Liver (tissue), 9 donors: ENCODE data around the gene ACIN1. TPM values are rescaled to one million over a fixed set of nuclear protein-coding genes. Genes with fewer than 3 reads are reported as not detected.
A peak's percentile ranks its signal among the peaks of the same experiment; 100 is the strongest.

Experiments used
- DNase-seq: peaks from one replicate; pipeline ENCODE4 v3.0.0-alpha.2; 2017; ENCODE audit warnings: low spot score
- H3K27ac ChIP-seq, 2 donors: one replicate each; pipeline ENCODE4 v1.7.0; 2013; ENCODE audit warnings: inconsistent platforms in 2 of 2, low read length in 2 of 2, control low read depth in 1 of 2, low read depth in 1 of 2, mild to moderate bottlenecking in 1 of 2
- H3K27me3 ChIP-seq, 4 donors: one replicate each; pipeline versions ENCODE4 v1.6.1 to v1.7.0; 2013; ENCODE audit warnings: low read length in 3 of 4, inconsistent platforms in 1 of 4, mild to moderate bottlenecking in 1 of 4, moderate library complexity in 1 of 4; ENCODE audit not compliant: control insufficient read depth in 4 of 4, insufficient read depth in 4 of 4
- H3K36me3 ChIP-seq, 4 donors: one replicate each; pipeline versions ENCODE4 v1.6.1 to v1.7.0; 2013; ENCODE audit warnings: low read length in 3 of 4, mild to moderate bottlenecking in 3 of 4, low read depth in 1 of 4, moderate library complexity in 1 of 4; ENCODE audit not compliant: control insufficient read depth in 4 of 4, insufficient read depth in 3 of 4
- H3K4me1 ChIP-seq, 4 donors: one replicate each; pipeline versions ENCODE4 v1.6.1 to v1.7.0; 2013; ENCODE audit warnings: low read length in 3 of 4, mild to moderate bottlenecking in 3 of 4, moderate library complexity in 1 of 4; ENCODE audit not compliant: control insufficient read depth in 4 of 4, insufficient read depth in 4 of 4
- H3K4me3 ChIP-seq, 3 donors: one replicate each; pipeline versions ENCODE4 v1.6.1 to v1.7.0; 2013; ENCODE audit warnings: low read length in 3 of 3, control low read depth in 1 of 3, low read depth in 1 of 3, mild to moderate bottlenecking in 1 of 3
- H3K9ac ChIP-seq, 2 donors: one replicate each; pipeline ENCODE4 v1.7.0; 2013; ENCODE audit warnings: low read length in 2 of 2, mild to moderate bottlenecking in 2 of 2, moderate library complexity in 2 of 2, control low read depth in 1 of 2, low read depth in 1 of 2
- H3K9me3 ChIP-seq, 4 donors: one replicate each; pipeline versions ENCODE4 v1.6.1 to v1.7.0; 2013; ENCODE audit warnings: low read length in 3 of 4; ENCODE audit not compliant: control insufficient read depth in 4 of 4
- CTCF ChIP-seq: fragments of 150-350 bp; IDR thresholded peaks from 2 replicates; pipeline ENCODE4 v1.5.1; 2017; ENCODE audit warnings: improper control_type of control experiment, low read depth, low read length; ENCODE audit not compliant: missing input control
- EGR1 ChIP-seq, 2 donors: IDR thresholded peaks; 2 replicates each; pipeline ENCODE4 v1.6.1; 2016 to 2018; ENCODE audit warnings: antibody characterized with exemption in 2 of 2, low read depth in 2 of 2
- FOXA2 ChIP-seq: IDR thresholded peaks from 2 replicates; pipeline ENCODE4 v1.6.1; 2016; ENCODE audit warnings: antibody characterized with exemption
- GABPA ChIP-seq, 2 donors: IDR thresholded peaks in 1 of 2; conservative IDR thresholded peaks in 1 of 2; 2 replicates each; pipeline ENCODE4 v1.6.1; 2016; ENCODE audit warnings: antibody characterized with exemption in 2 of 2, mild to moderate bottlenecking in 1 of 2, moderate library complexity in 1 of 2
- HNF4A ChIP-seq, 2 donors: conservative IDR thresholded peaks; 2 replicates each; pipeline ENCODE4 v1.6.1; 2016; ENCODE audit warnings: antibody characterized with exemption in 2 of 2, mild to moderate bottlenecking in 2 of 2
- HNF4G ChIP-seq: IDR thresholded peaks from 2 replicates; pipeline ENCODE4 v1.6.1; 2016; ENCODE audit warnings: antibody characterized with exemption
- JUND ChIP-seq, 2 donors: IDR thresholded peaks; 2 replicates each; pipeline ENCODE4 v1.6.1; 2016; ENCODE audit warnings: antibody characterized with exemption in 2 of 2
- NR2F2 ChIP-seq: IDR thresholded peaks from 2 replicates; pipeline ENCODE4 v1.6.1; 2016; ENCODE audit warnings: antibody characterized with exemption
- RAD21 ChIP-seq, 2 donors: IDR thresholded peaks; 2 replicates each; pipeline ENCODE4 v1.6.1; 2016; ENCODE audit warnings: antibody characterized with exemption in 2 of 2, mild to moderate bottlenecking in 2 of 2
- REST ChIP-seq: IDR thresholded peaks from 2 replicates; pipeline ENCODE4 v1.6.1; 2016; ENCODE audit warnings: antibody characterized with exemption, mild to moderate bottlenecking
- RXRA ChIP-seq, 2 donors: IDR thresholded peaks; 2 replicates each; pipeline ENCODE4 v1.6.1; 2017 to 2018; ENCODE audit warnings: antibody characterized with exemption in 2 of 2, mild to moderate bottlenecking in 1 of 2
- SP1 ChIP-seq: IDR thresholded peaks from 2 replicates; pipeline ENCODE4 v1.6.1; 2018; ENCODE audit warnings: antibody characterized with exemption, mild to moderate bottlenecking
- TAF1 ChIP-seq: conservative IDR thresholded peaks from 2 replicates; pipeline ENCODE4 v1.6.1; 2016; ENCODE audit warnings: antibody characterized with exemption, mild to moderate bottlenecking
- YY1 ChIP-seq: IDR thresholded peaks from 2 replicates; pipeline ENCODE4 v1.6.1; 2016; ENCODE audit warnings: antibody characterized with exemption, mild to moderate bottlenecking
- ZBTB33 ChIP-seq: IDR thresholded peaks from 2 replicates; pipeline ENCODE4 v1.6.1; 2016; ENCODE audit warnings: antibody characterized with exemption
- WGBS: extraction: QIAGEN DNeasy Blood & Tissue Kit; methylation state at CpG from one replicate; pipeline ENCODE4 v1.1.7; 2013; 5-methylcytosine and 5-hydroxymethylcytosine counted together
- polyA plus RNA-seq, 2 donors: library from polyadenylated mRNA; stranded (reverse) in 1 of 2; unstranded in 1 of 2; fragments of 200-250 nt in 1 of 2; fragments of >200 nt in 1 of 2; fragmentation: Nextera tagmentation in 1 of 2; extraction: Ambion mirVana in 1 of 2; gene quantifications; one replicate each; pipeline versions ENCODE4 v1.2.1 to v1.2.3, GENCODE V29; 2013 to 2015
- total RNA-seq, 2 donors: library from RNA; depleted of rRNA; stranded (reverse); fragments of >200 nt; gene quantifications; one replicate each; pipeline ENCODE4 v1.2.3, GENCODE V29; 2014
- TF ChIP-seq, protein P1 (sequence below): IDR thresholded peaks from 2 replicates; pipeline ENCODE4 v1.6.1; 2016; ENCODE audit warnings: antibody characterized with exemption
- TF ChIP-seq, protein P2 (sequence below): IDR thresholded peaks from 2 replicates; pipeline ENCODE4 v1.6.1; 2016; ENCODE audit warnings: antibody characterized with exemption
- donor health status: healthy.
- donor health status: healthy.
- donor health status: healthy.
- donor health status: healthy.
- donor health status: healthy.

The ACIN1 gene
- total and polyA plus RNA-seq, 4 donors: 8.1 to 50.6 (median 37.1) TPM

GRCh38 chr14:23009483-23009938 lies 85.4 kb downstream of the ACIN1 start:
- 37% methylated on average over 8 of the region's 8 CpGs for WGBS
- Histone ChIP-seq H3K9ac (peak overlapping the region in 1 of 2 donors; percentile 79), H3K27ac (peak overlapping the region; percentile 69 to 80), H3K27me3 (no peaks in the 10 kb centered on the region), H3K4me1 (peaks cover 3 to 14% (median 7%) of the 10 kb centered on the region in 4 donors), H3K4me3 (peak overlapping the region; percentile 62 to 83 (median 65)), H3K36me3 (no peaks in the 10 kb centered on the region), H3K9me3 (no peaks in the 10 kb centered on the region)
- no peak for DNase-seq
- TF ChIP-seq JUND (IDR thresholded peaks at IDR 0.05) (no peak), SP1 (no peak), ZBTB33 (no peak), EGR1 (IDR thresholded peaks at IDR 0.05; ENCODE audit: low read depth in 2 of 2) (no peak), REST (no peak), FOXA2 (no peak), NR2F2 (no peak), GABPA (IDR thresholded peaks at IDR 0.05 in 1 of 2, conservative IDR thresholded peaks at IDR 0.05 in 1 of 2) (no peak), YY1 (no peak), TAF1 (no peak), RAD21 (IDR thresholded peaks at IDR 0.05) (no peak)
- TF ChIP-seq, protein P1, sequence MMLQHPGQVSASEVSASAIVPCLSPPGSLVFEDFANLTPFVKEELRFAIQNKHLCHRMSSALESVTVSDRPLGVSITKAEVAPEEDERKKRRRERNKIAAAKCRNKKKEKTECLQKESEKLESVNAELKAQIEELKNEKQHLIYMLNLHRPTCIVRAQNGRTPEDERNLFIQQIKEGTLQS: no peak
- TF ChIP-seq, protein P2, sequence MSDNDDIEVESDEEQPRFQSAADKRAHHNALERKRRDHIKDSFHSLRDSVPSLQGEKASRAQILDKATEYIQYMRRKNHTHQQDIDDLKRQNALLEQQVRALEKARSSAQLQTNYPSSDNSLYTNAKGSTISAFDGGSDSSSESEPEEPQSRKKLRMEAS: no peak

GRCh38 chr14:23008831-23009230 lies 86.1 kb downstream of the ACIN1 start:
- TF ChIP-seq RAD21 (IDR thresholded peaks at IDR 0.05): no peak
- no peak for TF ChIP-seq GABPA (IDR thresholded peaks at IDR 0.05 in 1 of 2, conservative IDR thresholded peaks at IDR 0.05 in 1 of 2)
- no peak for TF ChIP-seq EGR1 (IDR thresholded peaks at IDR 0.05; ENCODE audit: low read depth in 2 of 2)
- TF ChIP-seq HNF4A (conservative IDR thresholded peaks at IDR 0.05): no peak
- TF ChIP-seq HNF4G: no peak
- no peak for TF ChIP-seq REST
- TF ChIP-seq SP1: no peak
- no peak for TF ChIP-seq JUND (IDR thresholded peaks at IDR 0.05)
- TF ChIP-seq, protein P1: no peak
- TF ChIP-seq, protein P2: no peak
- TF ChIP-seq NR2F2: no peak
- no peak for TF ChIP-seq CTCF
- no peak for TF ChIP-seq RXRA (IDR thresholded peaks at IDR 0.05)
- no peak for TF ChIP-seq YY1
- no peak for TF ChIP-seq TAF1
- no peaks in the 10 kb centered on the region for H3K36me3 ChIP-seq
- no peaks in the 10 kb centered on the region for H3K27me3 ChIP-seq
- H3K9me3 ChIP-seq: no peaks in the 10 kb centered on the region
- 40% methylated on average over 3 of the region's 3 CpGs for WGBS
- no peak overlapping the region for H3K27ac ChIP-seq
- no peak overlapping the region for H3K9ac ChIP-seq
- peaks cover 5 to 14% (median 7%) of the 10 kb centered on the region in 4 donors for H3K4me1 ChIP-seq
- H3K4me3 ChIP-seq: no peak overlapping the region
- no peak for DNase-seq
